ENCODE measurements around the gene WDR81. TPM values are rescaled to one million over a fixed set of nuclear protein-coding genes. Genes with fewer than 3 reads are reported as not detected.

WDR81 gene
- total RNA-seq, 1 experiment from 2014 or later = 17.3 TPM

- TF ChIP-seq CBX3 (IDR thresholded peaks at IDR 0.05; ENCODE audit: low read depth) (no peak), MAX (IDR thresholded peaks at IDR 0.05) (no peak), CEBPB (IDR thresholded peaks at IDR 0.05; ENCODE audit: low read depth) (no peak), FOSL1 (IDR thresholded peaks at IDR 0.05; ENCODE audit: low read depth) (no peak), SIN3A (IDR thresholded peaks at IDR 0.05; ENCODE audit: low read depth) (no peak), POLR2AphosphoS5 (IDR thresholded peaks at IDR 0.05; ENCODE audit: low read depth, low read length) (no peak), CTCF (IDR thresholded peaks at IDR 0.05 in 2 of 3, conservative IDR thresholded peaks at IDR 0.05 in 1 of 3; ENCODE audit: borderline replicate concordance in 1 of 3, insufficient read depth in 1 of 3, low read depth in 2 of 3, low read length in 2 of 3) (no peak), EZH2 (IDR thresholded peaks at IDR 0.05) (no peak), SRF (IDR thresholded peaks at IDR 0.05; ENCODE audit: low read depth) (no peak), JUND (IDR thresholded peaks at IDR 0.05) (no peak), ZNF274 (IDR thresholded peaks at IDR 0.05; ENCODE audit: low read depth, low read length) (no peak), TCF7L2 (IDR thresholded peaks at IDR 0.05; ENCODE audit: borderline replicate concordance, extremely low read depth, insufficient read depth, insufficient read length) (no peak), YY1 (IDR thresholded peaks at IDR 0.05; ENCODE audit: extremely low read depth, insufficient replicate concordance, low read depth, low read length) (no peak), ATF3 (IDR thresholded peaks at IDR 0.05) (no peak)
- no peak overlapping the region for H3K4me3 ChIP-seq (replicated peaks in 1 of 2; ENCODE audit: low read depth in 1 of 2, low read length in 2 of 2)
- no peak overlapping the region for H3K27ac ChIP-seq (ENCODE audit: low read depth, low read length)
- H3K27me3 ChIP-seq (ENCODE audit: insufficient read depth, low read length) = no peaks in the 10 kb centered on the region
- ATAC-seq (no peak), DNase-seq (ENCODE audit: low read depth, low spot score) (no peak)
- no peaks in the 10 kb centered on the region for H3K79me2 ChIP-seq (ENCODE audit: insufficient read depth, low read length)
- no peaks in the 10 kb centered on the region for H3K9me2 ChIP-seq (ENCODE audit: insufficient read depth)
- H3K9me3 ChIP-seq (ENCODE audit: control insufficient read depth in 1 of 2, insufficient read depth in 1 of 2, low read depth in 1 of 2, low read length in 2 of 2) = no peaks in the 10 kb centered on the region
- no peak overlapping the region for H3K9ac ChIP-seq (ENCODE audit: low read length)
- POLR2A ChIA-PET = no interaction called here
- no peaks in the 10 kb centered on the region for H4K20me1 ChIP-seq (ENCODE audit: insufficient read depth)
- no peaks in the 10 kb centered on the region for H3K36me3 ChIP-seq (ENCODE audit: control insufficient read depth in 1 of 2, insufficient read depth in 2 of 2, low read length in 2 of 2)
- BruUV-seq (replicated peaks) = no TSS peak
- intact Hi-C loops (cut with micrococcal nuclease) = no loop called here
- RAD21 ChIA-PET (ENCODE audit: low non-redundant PET in 1 of 2, low total read pairs in 2 of 2, uncharacterized antibody in 2 of 2, unreplicated experiment in 2 of 2) = no interaction called here
- CTCF ChIA-PET = no interaction called here
- H2AFZ ChIP-seq (ENCODE audit: low read depth, low read length, poor library complexity, severe bottlenecking) = no peak overlapping the region
- H3K4me2 ChIP-seq (ENCODE audit: low read length) = no peak overlapping the region
- H3K4me1 ChIP-seq (ENCODE audit: control insufficient read depth in 1 of 2, insufficient read depth in 2 of 2, low read length in 2 of 2) = no peaks in the 10 kb centered on the region
Measured at GRCh38 chr17:1745513-1746020, 21.1 kb downstream of the WDR81 start.
